ENCODE measurements around the gene EPX.

Gene EPX

DNA sequence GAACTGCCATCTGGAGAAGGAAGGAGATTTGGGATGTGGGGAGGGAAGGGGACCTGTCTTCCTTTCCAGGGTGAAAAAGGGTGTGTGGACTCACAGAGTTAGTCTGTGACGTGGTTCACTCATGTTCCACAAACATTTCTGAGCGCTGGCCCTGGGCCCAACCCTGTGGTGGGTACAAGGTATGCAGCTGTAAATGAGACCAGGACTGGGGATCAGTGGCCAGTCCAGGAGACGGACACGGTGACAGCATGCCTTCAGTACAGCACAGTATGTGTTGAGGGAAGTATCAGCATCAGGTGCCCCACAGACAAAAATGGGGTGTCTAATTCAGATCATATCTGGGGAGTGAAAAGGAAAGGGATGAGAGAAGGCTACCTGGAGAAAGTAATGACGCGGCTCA is 5.5 kb upstream of the EPX start (continued):
- TF ChIP-seq ZNF571 (tag by site-specific recombination; IDR thresholded peaks at IDR 0.05) (no peak), KLF8 (tag by site-specific recombination; IDR thresholded peaks at IDR 0.05) (no peak), ZNF837 (tag by site-specific recombination; IDR thresholded peaks at IDR 0.05) (no peak), ZNF677 (tag by site-specific recombination; IDR thresholded peaks at IDR 0.05) (no peak)
- TF ChIP-seq, protein P1, sequence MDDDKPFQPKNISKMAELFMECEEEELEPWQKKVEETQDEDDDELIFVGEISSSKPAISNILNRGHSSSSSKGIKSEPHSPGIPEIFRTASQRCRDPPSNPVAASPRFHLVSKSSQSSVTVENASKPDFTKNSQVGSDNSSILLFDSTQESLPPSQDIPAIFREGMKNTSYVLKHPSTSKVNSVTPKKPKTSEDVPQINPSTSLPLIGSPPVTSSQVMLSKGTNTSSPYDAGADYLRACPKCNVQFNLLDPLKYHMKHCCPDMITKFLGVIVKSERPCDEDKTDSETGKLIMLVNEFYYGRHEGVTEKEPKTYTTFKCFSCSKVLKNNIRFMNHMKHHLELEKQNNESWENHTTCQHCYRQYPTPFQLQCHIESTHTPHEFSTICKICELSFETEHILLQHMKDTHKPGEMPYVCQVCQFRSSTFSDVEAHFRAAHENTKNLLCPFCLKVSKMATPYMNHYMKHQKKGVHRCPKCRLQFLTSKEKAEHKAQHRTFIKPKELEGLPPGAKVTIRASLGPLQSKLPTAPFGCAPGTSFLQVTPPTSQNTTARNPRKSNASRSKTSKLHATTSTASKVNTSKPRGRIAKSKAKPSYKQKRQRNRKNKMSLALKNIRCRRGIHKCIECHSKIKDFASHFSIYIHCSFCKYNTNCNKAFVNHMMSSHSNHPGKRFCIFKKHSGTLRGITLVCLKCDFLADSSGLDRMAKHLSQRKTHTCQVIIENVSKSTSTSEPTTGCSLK (tag by site-specific recombination; IDR thresholded peaks at IDR 0.05) = no peak
- TF ChIP-seq, protein P2, sequence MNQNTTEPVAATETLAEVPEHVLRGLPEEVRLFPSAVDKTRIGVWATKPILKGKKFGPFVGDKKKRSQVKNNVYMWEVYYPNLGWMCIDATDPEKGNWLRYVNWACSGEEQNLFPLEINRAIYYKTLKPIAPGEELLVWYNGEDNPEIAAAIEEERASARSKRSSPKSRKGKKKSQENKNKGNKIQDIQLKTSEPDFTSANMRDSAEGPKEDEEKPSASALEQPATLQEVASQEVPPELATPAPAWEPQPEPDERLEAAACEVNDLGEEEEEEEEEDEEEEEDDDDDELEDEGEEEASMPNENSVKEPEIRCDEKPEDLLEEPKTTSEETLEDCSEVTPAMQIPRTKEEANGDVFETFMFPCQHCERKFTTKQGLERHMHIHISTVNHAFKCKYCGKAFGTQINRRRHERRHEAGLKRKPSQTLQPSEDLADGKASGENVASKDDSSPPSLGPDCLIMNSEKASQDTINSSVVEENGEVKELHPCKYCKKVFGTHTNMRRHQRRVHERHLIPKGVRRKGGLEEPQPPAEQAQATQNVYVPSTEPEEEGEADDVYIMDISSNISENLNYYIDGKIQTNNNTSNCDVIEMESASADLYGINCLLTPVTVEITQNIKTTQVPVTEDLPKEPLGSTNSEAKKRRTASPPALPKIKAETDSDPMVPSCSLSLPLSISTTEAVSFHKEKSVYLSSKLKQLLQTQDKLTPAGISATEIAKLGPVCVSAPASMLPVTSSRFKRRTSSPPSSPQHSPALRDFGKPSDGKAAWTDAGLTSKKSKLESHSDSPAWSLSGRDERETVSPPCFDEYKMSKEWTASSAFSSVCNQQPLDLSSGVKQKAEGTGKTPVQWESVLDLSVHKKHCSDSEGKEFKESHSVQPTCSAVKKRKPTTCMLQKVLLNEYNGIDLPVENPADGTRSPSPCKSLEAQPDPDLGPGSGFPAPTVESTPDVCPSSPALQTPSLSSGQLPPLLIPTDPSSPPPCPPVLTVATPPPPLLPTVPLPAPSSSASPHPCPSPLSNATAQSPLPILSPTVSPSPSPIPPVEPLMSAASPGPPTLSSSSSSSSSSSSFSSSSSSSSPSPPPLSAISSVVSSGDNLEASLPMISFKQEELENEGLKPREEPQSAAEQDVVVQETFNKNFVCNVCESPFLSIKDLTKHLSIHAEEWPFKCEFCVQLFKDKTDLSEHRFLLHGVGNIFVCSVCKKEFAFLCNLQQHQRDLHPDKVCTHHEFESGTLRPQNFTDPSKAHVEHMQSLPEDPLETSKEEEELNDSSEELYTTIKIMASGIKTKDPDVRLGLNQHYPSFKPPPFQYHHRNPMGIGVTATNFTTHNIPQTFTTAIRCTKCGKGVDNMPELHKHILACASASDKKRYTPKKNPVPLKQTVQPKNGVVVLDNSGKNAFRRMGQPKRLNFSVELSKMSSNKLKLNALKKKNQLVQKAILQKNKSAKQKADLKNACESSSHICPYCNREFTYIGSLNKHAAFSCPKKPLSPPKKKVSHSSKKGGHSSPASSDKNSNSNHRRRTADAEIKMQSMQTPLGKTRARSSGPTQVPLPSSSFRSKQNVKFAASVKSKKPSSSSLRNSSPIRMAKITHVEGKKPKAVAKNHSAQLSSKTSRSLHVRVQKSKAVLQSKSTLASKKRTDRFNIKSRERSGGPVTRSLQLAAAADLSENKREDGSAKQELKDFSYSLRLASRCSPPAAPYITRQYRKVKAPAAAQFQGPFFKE (tag by site-specific recombination; IDR thresholded peaks at IDR 0.05; ENCODE audit: borderline replicate concordance) = no peak

DNA sequence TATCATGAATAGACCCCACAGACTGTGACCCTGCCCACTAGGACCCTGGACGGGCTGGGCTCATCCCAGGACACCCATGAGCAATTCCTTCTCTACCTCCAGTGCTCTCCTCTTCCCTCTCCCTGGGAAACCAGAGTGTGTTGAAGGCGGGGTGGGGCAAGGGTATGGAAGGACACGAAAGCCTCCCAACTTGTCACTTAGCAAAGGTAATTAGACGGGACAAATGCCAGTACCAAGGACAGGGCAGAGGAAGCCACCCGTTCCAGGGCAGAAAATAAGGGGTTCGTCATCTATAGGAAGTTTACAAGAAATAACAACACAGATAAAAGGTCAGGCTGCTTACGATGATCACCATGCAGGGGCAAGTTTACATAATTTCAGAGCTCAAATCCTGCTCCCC is 4.9 kb upstream of the EPX start:
- TF ChIP-seq REST (tag by site-specific recombination; IDR thresholded peaks at IDR 0.05) (peak; percentile 82), ZNF561 (tag by site-specific recombination; IDR thresholded peaks at IDR 0.05; ENCODE audit: borderline replicate concordance) (no peak)
- Histone ChIP-seq H3K36me3 (ENCODE audit: control insufficient read depth in 2 of 2, insufficient read depth in 1 of 2, low read length in 2 of 2) (no peaks in the 10 kb centered on the region), H3K9me3 (ENCODE audit: control insufficient read depth, insufficient read depth, low read depth, low read length) (no peaks in the 10 kb centered on the region), H3K4me3 (ENCODE audit: low read depth, low read length) (no peak overlapping the region), H3K4me1 (ENCODE audit: control insufficient read depth, insufficient read depth, low read length) (no peaks in the 10 kb centered on the region), H3K27ac (ENCODE audit: extremely low read depth, low read depth, low read length) (no peak overlapping the region)
- ChIA-PET CTCF (interaction anchor here (0.6 to 1.4 kb wide), 3 partner anchors 12 to 841 kb away, joined by 3 to 4 read pairs (median 4); no protein-coding TSS in a partner anchor), POLR2A (no interaction called here)

- Histone ChIP-seq H3K4me3 (ENCODE audit: low read depth, low read length) (no peak overlapping the region), H3K4me1 (ENCODE audit: control insufficient read depth, insufficient read depth, low read length) (no peaks in the 10 kb centered on the region), H3K36me3 (ENCODE audit: control insufficient read depth in 2 of 2, insufficient read depth in 1 of 2, low read length in 2 of 2) (no peaks in the 10 kb centered on the region), H3K9me3 (ENCODE audit: control insufficient read depth, insufficient read depth, low read depth, low read length) (no peaks in the 10 kb centered on the region), H3K27ac (ENCODE audit: extremely low read depth, low read depth, low read length) (no peak overlapping the region)
- POLR2A ChIA-PET = no interaction called here
- CTCF ChIA-PET = interaction anchor here (0.6 to 3.2 kb wide), 2 partner anchors 11 to 117 kb away, joined by 3 to 24 read pairs; no protein-coding TSS in a partner anchor
- TF ChIP-seq ZNF654 (tag by site-specific recombination; IDR thresholded peaks at IDR 0.05; ENCODE audit: low read depth) (no peak), PRDM10 (tag by site-specific recombination; IDR thresholded peaks at IDR 0.05) (peak; percentile 83), ZFP3 (tag by site-specific recombination; IDR thresholded peaks at IDR 0.05; ENCODE audit: low read depth) (no peak), TSHZ1 (tag by site-specific recombination; IDR thresholded peaks at IDR 0.05; ENCODE audit: borderline replicate concordance) (no peak)
These were observed 2.9 kb upstream of the EPX start for GRCh38 chr17:58189436-58190146.
